CD4-positive, alpha-beta T cell (primary cell): ENCODE measurements around the gene UBAC2. TPM values are rescaled to one million over a fixed set of nuclear protein-coding genes. Genes with fewer than 3 reads are reported as not detected.

Experiments
- ATAC-seq: fragments of 200-7000 bp; cut with Tn5 transposase; one replicate; pipeline ENCODE4 v1.10.0; 2022; ENCODE audit warnings: mild to moderate bottlenecking; ENCODE audit not compliant: poor library complexity
- CTCF ChIA-PET: fragments of 350-600 bp; sonication (Branson Sonifier 250); formaldehyde crosslinking; loops from one replicate; lab custom pipeline; 2021; ENCODE audit warnings: antibody characterized with exemption, inconsistent platforms; lab: Charles Lee
- POLR2A ChIA-PET: fragments of 350-600 bp; sonication (Branson Sonifier 250); formaldehyde crosslinking; loops from one replicate; lab custom pipeline; 2021; ENCODE audit warnings: antibody characterized with exemption, inconsistent platforms; lab: Charles Lee
- DNase-seq, 14 experiments: peaks; one replicate each; pipeline ENCODE4 v3.0.0-alpha.2; 2013 to 2020; ENCODE audit warnings: mixed read lengths in 2 of 14
- H3K27ac ChIP-seq, 2 donors: one replicate each; pipeline versions ENCODE4 v1.5.1 to v1.7.0; 2013; ENCODE audit warnings: low read length in 2 of 2, low read depth in 1 of 2, mild to moderate bottlenecking in 1 of 2
- H3K27me3 ChIP-seq, 2 experiments: 1 replicate in 1 of 2; 2 replicates in 1 of 2; pipeline versions ENCODE4 v1.6.1 to v1.7.0; 2013; ENCODE audit warnings: low read length in 2 of 2, control low read depth in 1 of 2, mild to moderate bottlenecking in 1 of 2, moderate library complexity in 1 of 2; ENCODE audit not compliant: insufficient read depth in 2 of 2, control insufficient read depth in 1 of 2
- H3K36me3 ChIP-seq: one replicate; pipeline ENCODE4 v1.6.1; 2013; ENCODE audit warnings: low read length, control low read depth; ENCODE audit not compliant: insufficient read depth
- H3K4me1 ChIP-seq: one replicate; pipeline ENCODE4 v1.6.1; 2013; ENCODE audit warnings: low read length, control low read depth; ENCODE audit not compliant: insufficient read depth
- H3K4me3 ChIP-seq: one replicate; pipeline ENCODE4 v1.5.1; 2013; ENCODE audit warnings: mild to moderate bottlenecking, low read length, moderate library complexity
- H3K9me3 ChIP-seq, 2 experiments: 1 replicate in 1 of 2; 2 replicates in 1 of 2; pipeline versions ENCODE4 v1.6.1 to v1.7.0; 2013; ENCODE audit warnings: low read length in 2 of 2, mild to moderate bottlenecking in 2 of 2, control low read depth in 1 of 2, moderate library complexity in 1 of 2; ENCODE audit not compliant: control insufficient read depth in 1 of 2, insufficient read depth in 1 of 2
- H3K27ac Mint-ChIP-seq: one replicate; pipeline ENCODE4 v1.8.0; 2020; ENCODE audit warnings: mixed read lengths
- H3K27me3 Mint-ChIP-seq: one replicate; pipeline ENCODE4 v1.8.0; 2021; ENCODE audit warnings: mixed read lengths
- H3K36me3 Mint-ChIP-seq: one replicate; pipeline ENCODE4 v1.8.0; 2021; ENCODE audit warnings: low read depth, mixed read lengths
- H3K4me1 Mint-ChIP-seq: one replicate; pipeline ENCODE4 v1.8.0; 2021; ENCODE audit warnings: low read depth, mixed read lengths
- H3K4me3 Mint-ChIP-seq: one replicate; pipeline ENCODE4 v1.8.0; 2020; ENCODE audit warnings: mild to moderate bottlenecking, mixed read lengths
- H3K9me3 Mint-ChIP-seq: one replicate; pipeline ENCODE4 v1.8.0; 2020; ENCODE audit warnings: mixed read lengths
- CTCF ChIP-seq: fragments of 200-600 bp; IDR thresholded peaks from one replicate; pipeline ENCODE4 v1.8.0; 2022; ENCODE audit warnings: antibody characterized with exemption, mild to moderate bottlenecking
- intact Hi-C, 2 experiments: fragments of 100-400 bp; cut with DNase I in 1 of 2; cut with micrococcal nuclease in 1 of 2; formaldehyde crosslinking; loops; one replicate each; pipeline versions ENCODE4 v1.15.1 to v1.9.0; 2023 to 2025; cut with DNase I, micrococcal nuclease
- total RNA-seq, 174 experiments: library from RNA in 2 of 174; stranded (reverse) in 2 of 174; gene quantifications; one replicate each; pipeline ENCODE4 v1.2.3 and lab custom pipeline; 2021 to 2026

Gene UBAC2
- total RNA-seq, 2 experiments from 2014 or later: 59.8 to 67.4 TPM

DNA sequence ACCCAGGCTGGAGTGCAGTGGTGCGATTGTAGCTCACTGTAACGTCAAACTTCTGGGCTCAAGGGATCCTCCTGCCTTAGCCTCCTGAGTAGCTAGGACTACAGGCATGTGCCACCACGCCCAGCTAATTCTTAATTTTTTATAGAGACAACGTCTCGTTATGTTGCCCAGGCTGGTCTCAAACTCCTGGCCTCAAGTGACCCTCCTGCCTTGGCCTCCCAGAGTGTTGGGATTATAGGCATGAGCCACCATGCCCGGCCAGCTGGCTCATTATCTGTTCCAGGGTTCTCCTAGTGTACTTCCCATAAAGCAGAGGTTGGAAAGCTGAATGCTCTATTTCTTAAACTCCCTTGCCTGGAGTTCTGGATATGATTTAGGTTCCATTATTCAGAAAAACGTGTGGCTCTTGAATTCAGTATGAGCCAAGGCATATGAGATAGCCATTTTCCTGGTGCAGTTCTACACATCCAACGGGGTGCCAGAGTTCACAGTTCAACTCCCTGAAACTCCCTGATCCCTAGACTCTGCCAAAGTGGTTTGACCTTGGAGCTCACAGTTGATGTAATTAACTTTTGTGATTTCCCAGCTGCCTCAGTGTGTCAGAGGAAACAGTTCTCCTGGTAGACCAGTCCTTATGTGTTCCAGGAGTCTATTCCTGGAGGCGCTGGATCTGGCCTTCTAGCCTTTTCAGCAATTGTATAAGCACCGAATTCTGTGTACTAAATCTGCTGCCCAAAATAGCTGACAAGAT lies 85.0 kb downstream of the UBAC2 start:
- H3K27me3 Mint-ChIP-seq: no peaks in the 10 kb centered on the region
- H3K4me3 Mint-ChIP-seq: peak overlapping the region; percentile 42
- no peak for TF ChIP-seq CTCF
- peak overlapping the region in 1 of 2 donors; percentile 36 for H3K27ac ChIP-seq
- intact Hi-C loops: no loop called here
- no peak for DNase-seq
- no peak for ATAC-seq
- peak overlapping the region; percentile 100 for H3K27ac Mint-ChIP-seq
- ChIA-PET POLR2A (interaction anchor here (1.4 to 5.0 kb wide), 8 partner anchors 10 to 134 kb away, joined by 4 to 37 read pairs (median 6); no protein-coding TSS in a partner anchor), CTCF (interaction anchor here (0.8 to 2.0 kb wide), 7 partner anchors 9 to 151 kb away, joined by 3 to 8 read pairs (median 5); no protein-coding TSS in a partner anchor)
- peaks cover 97% of the 10 kb centered on the region for H3K4me1 Mint-ChIP-seq
- H3K9me3 ChIP-seq: no peaks in the 10 kb centered on the region
- peaks cover 78% of the 10 kb centered on the region for H3K4me1 ChIP-seq
- no peak overlapping the region for H3K4me3 ChIP-seq
- H3K9me3 Mint-ChIP-seq: no peaks in the 10 kb centered on the region
- H3K27me3 ChIP-seq: no peaks in the 10 kb centered on the region
- H3K36me3 ChIP-seq: peaks cover 8% of the 10 kb centered on the region
- peaks cover 63% of the 10 kb centered on the region for H3K36me3 Mint-ChIP-seq

- H3K27ac ChIP-seq: no peak overlapping the region
- POLR2A ChIA-PET: interaction anchor here (0.7 to 3.4 kb wide), 7 partner anchors 9 to 88 kb away, joined by 3 to 17 read pairs (median 5); no protein-coding TSS in a partner anchor
- no peak for ATAC-seq
- Mint-ChIP-seq H3K4me3 (peak overlapping the region; percentile 76), H3K4me1 (peaks cover 96% of the 10 kb centered on the region), H3K36me3 (peaks cover 57% of the 10 kb centered on the region), H3K27me3 (no peaks in the 10 kb centered on the region), H3K9me3 (no peaks in the 10 kb centered on the region), H3K27ac (peak overlapping the region; percentile 100)
- H3K4me1 ChIP-seq: peaks cover 71% of the 10 kb centered on the region
- H3K27me3 ChIP-seq: no peaks in the 10 kb centered on the region
- intact Hi-C loops: no loop called here
- H3K36me3 ChIP-seq: peaks cover 12% of the 10 kb centered on the region
- H3K4me3 ChIP-seq: no peak overlapping the region
- no peaks in the 10 kb centered on the region for H3K9me3 ChIP-seq
- CTCF ChIA-PET: interaction anchor here (0.8 to 1.7 kb wide), 5 partner anchors 10 to 150 kb away, joined by 3 to 9 read pairs (median 3); no protein-coding TSS in a partner anchor
- no peak for TF ChIP-seq CTCF
- no peak for DNase-seq
Measured at GRCh38 chr13:99287551-99287950, 86.9 kb downstream of the UBAC2 start.

DNA sequence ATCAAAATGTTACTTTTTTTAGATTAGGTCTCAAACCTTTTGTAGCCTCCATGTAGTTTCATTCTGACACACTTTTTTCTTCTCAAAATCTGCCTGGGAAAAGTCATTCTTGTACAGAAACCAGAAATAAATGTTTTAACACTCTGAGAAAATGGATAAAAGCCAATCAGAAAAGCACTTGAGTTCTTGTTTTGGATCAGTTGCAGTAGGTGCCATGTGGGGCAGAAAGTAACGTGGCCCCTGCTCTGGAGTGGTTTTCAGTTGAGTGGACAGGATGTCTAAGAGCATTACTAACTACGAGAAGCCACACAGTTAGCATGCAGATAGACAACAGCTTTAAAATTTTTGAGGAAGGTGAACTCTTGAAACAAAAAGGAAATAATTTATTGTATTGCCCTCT lies 87.4 kb downstream of the UBAC2 start:
- H3K4me3 ChIP-seq: no peak overlapping the region
- no peak for DNase-seq
- POLR2A ChIA-PET: interaction anchor here (0.8 to 1.7 kb wide), 10 partner anchors 10 to 93 kb away, joined by 3 to 16 read pairs (median 3); no protein-coding TSS in a partner anchor

More for the DNA sequence above, 87.4 kb downstream of the UBAC2 start:
- H3K36me3 Mint-ChIP-seq: peaks cover 59% of the 10 kb centered on the region
- H3K9me3 ChIP-seq: no peaks in the 10 kb centered on the region
- H3K4me1 Mint-ChIP-seq: peaks cover 96% of the 10 kb centered on the region
- intact Hi-C loops: no loop called here
- peaks cover 17% of the 10 kb centered on the region for H3K36me3 ChIP-seq
- H3K27me3 ChIP-seq: no peaks in the 10 kb centered on the region
- no peaks in the 10 kb centered on the region for H3K9me3 Mint-ChIP-seq
- peak overlapping the region; percentile 100 for H3K27ac Mint-ChIP-seq
- peak overlapping the region; percentile 55 for H3K4me3 Mint-ChIP-seq
- TF ChIP-seq CTCF: no peak
- no peak overlapping the region for H3K27ac ChIP-seq
- ATAC-seq: no peak
- H3K4me1 ChIP-seq: peaks cover 72% of the 10 kb centered on the region
- no peaks in the 10 kb centered on the region for H3K27me3 Mint-ChIP-seq
- CTCF ChIA-PET: interaction anchor here (0.9 to 1.7 kb wide), 3 partner anchors 19 to 149 kb away, joined by 3 to 9 read pairs (median 3); no protein-coding TSS in a partner anchor
